ENCODE measurements around the gene ASIC4. TPM values are rescaled to one million over a fixed set of nuclear protein-coding genes. Genes with fewer than 3 reads are reported as not detected.

The ASIC4 gene
- total RNA-seq, 6 experiments from 2014 or later: 0.05 to 0.19 (median 0.07) TPM; not detected in 3

DNA sequence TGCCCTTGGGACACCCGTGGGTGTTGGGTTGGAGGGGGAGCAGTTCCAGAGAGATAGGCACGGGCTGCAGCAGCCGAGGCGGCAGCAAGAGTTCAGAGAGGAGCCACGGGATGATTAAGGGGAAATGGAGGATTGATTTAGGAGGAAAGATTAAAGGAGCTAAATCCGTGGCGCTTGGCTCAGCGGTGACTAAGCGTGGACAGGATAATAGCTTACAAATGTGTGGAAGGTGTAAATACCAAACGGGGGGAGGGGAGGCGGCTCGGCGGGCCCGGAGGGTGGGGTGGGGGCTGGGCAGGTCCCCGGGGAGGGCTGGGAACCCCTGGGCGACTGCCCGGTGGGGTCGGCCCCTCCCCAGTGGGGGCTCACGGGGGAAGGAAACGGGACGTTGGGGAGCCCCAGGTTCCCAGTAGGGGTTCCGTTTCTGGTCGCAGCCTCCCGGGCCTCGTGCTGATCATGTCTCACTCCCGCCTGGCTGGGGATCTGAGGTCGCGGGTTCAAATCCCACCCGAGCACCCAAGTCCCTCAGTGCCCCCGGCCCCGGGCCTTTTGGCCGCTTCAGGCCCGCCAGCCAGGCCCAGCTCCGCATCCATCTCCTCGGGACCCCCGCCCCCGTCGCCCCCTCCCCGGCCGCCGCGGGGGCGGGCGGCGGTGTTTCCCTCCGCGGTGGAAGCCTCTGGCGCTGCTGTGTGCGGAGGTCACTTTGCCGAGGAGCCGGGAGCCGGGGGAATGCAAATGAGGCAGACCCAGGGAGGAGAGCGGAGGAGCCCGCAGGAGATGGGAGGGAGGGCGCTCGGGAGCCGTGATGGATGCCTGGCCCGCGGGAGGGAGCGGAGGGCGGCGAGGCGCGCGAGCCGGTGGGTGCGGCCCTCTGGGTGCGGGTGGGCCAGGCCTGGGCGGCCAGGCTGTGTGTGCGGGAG is 8.1 kb downstream of the ASIC4 start:
- Mint-ChIP-seq H3K27me3 (ENCODE audit: insufficient read depth) (peaks cover 11% of the 10 kb centered on the region; the same call in 1 of the 2 replicates), H3K4me3 (peak overlapping the region; percentile 79), H3K9me3 (no peaks in the 10 kb centered on the region), H3K4me1 (ENCODE audit: low read depth) (peaks cover 37% of the 10 kb centered on the region), H3K27ac (peak overlapping the region; percentile 91), H3K36me3 (ENCODE audit: low read depth) (no peaks in the 10 kb centered on the region)
- TF ChIP-seq CTCF (IDR thresholded peaks at IDR 0.05): no peak
- peak; percentile 84 for DNase-seq

DNA sequence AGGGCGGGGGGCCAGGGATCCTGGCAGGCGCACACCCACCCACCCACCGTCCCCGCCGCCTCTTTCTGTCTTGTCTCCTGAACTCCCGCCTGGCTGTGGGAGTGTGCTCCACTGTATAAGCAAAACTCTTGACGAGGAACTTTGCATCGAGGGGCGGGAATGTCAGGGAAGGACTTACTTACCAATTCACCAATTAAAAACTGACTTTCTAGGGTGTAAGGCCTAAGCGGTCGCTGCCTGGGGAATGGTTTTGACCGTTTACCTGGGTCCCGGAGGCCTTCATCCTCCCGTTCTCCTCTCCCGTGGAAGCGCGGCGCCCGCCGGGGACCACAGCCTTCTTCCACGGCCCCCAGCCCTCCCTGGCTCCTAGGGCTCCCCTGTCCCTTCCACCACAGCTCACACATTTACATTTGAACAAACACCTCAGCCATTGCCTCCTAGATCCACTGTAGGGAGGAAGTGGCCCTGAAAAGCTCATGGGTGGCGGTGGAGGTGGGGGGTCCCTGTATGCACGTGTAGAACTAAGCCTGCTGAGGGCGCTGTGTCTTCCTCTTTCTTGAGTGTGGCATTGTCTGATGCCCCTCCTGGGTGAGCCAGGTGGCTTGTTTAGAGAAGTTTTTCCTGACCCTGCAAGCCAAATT is 8.9 kb downstream of the ASIC4 start:
- Mint-ChIP-seq H3K27ac (peak overlapping the region; percentile 24; the same call in 1 of the 2 replicates), H3K4me3 (no peak overlapping the region), H3K4me1 (ENCODE audit: low read depth) (peaks cover 31% of the 10 kb centered on the region), H3K27me3 (ENCODE audit: insufficient read depth) (peaks cover 13% of the 10 kb centered on the region; the same call in 1 of the 2 replicates), H3K36me3 (ENCODE audit: low read depth) (no peaks in the 10 kb centered on the region), H3K9me3 (no peaks in the 10 kb centered on the region)
- DNase-seq: no peak
- peak; percentile 45 for TF ChIP-seq CTCF (IDR thresholded peaks at IDR 0.05)

DNA sequence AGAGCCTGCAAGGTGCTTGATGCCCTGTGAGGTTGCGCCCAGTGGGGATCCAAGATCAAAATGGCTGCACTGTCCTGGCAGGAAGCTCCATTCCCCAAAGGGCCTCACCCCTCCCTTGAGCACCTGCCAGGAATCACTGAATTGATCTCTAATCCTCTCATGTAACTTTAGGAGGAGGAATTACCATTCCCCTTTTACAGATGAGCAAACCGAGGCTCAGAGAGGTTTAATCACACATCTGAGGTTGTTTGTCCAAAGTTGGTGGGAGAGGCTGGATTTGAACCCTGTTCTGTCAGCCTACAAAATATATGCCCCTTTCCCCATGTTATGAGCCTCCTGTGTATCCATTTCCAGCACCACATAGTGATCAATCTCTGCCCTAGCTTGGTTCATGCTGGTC is 10.5 kb downstream of the ASIC4 start:
- no peaks in the 10 kb centered on the region for H3K36me3 Mint-ChIP-seq (ENCODE audit: low read depth)
- H3K27ac Mint-ChIP-seq: no peak overlapping the region
- H3K27me3 Mint-ChIP-seq (ENCODE audit: insufficient read depth): peaks cover 19% of the 10 kb centered on the region
- no peak overlapping the region for H3K4me3 Mint-ChIP-seq
- H3K4me1 Mint-ChIP-seq (ENCODE audit: low read depth): peaks cover 24% of the 10 kb centered on the region
- DNase-seq: no peak
- H3K9me3 Mint-ChIP-seq: no peaks in the 10 kb centered on the region
- no peak for TF ChIP-seq CTCF (IDR thresholded peaks at IDR 0.05)

DNA sequence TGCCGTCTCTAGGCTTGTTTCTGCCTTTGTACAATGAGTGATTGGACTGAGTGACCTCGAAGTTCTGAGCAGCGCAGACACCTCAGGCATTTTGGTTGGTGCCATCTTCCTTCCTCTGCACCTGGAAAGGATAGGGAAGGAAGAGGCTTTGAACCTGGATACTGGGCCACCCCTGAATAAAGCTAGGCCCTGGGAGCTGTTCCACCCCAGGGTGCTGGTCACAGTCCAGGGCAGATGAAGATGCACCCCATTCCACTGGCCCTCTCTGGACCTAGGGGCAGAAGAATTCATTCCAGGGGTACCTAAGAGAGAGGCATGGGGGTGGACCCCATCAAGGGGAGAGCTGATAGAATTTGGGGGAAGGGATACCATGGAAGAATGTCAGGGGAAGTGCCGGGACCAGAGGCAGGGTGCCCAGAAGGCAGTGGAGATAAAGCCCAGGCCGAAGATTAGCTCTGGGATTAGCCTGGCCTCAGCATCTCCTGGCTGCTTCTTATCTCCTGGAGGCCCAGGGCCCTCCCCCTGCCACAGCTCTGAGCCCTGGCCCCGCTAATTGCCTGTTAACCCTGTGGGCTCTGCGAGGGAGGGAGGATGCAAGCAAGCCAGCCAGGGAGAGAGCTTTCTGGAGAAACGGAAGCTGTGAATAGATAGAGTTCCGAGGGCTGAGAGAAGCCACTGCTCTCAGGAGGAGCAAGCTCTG is 11.4 kb downstream of the ASIC4 start:
- peaks cover 20% of the 10 kb centered on the region for H3K4me1 Mint-ChIP-seq (ENCODE audit: low read depth)
- peaks cover 21% of the 10 kb centered on the region for H3K27me3 Mint-ChIP-seq (ENCODE audit: insufficient read depth)
- no peaks in the 10 kb centered on the region for H3K36me3 Mint-ChIP-seq (ENCODE audit: low read depth)
- TF ChIP-seq CTCF (IDR thresholded peaks at IDR 0.05): no peak
- H3K4me3 Mint-ChIP-seq: no peak overlapping the region
- no peaks in the 10 kb centered on the region for H3K9me3 Mint-ChIP-seq
- no peak for DNase-seq
- no peak overlapping the region for H3K27ac Mint-ChIP-seq

DNA sequence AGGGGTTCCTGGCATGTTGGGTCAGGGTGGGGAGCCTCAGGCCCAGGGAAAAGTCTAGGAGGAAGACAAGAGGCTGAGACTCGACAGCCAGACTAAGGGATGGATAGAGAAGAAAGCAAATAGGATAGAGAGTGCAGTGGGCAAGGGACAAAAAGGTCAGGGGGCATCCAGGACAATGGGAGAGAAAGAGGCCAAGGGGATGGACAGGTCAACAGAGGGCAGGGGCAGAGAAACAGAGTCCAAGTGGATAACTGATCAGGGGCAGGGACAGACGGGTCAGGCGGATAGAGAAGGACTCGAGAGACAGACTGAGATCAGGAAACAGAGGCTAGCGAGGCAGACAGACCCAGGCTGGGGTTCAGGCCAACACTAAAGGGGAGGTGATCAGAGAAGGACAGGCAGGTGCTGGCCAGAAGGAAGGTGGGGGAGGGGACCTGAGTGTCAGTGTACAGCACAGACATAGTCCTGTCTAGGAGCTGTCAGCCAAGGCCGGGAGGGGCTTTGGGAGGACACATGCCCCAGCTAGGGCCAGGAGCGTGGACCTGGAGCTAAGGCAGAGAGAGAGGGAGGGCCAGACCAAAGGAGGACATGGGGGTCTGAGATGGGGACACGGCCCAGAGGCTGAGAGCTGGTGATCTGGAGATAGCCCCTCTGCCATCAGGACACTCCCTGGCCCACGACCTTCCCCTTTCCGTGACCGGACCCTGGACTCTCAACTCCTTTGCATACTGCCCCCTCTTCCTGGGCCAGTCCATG is 12.2 kb downstream of the ASIC4 start:
- no peak overlapping the region for H3K27ac Mint-ChIP-seq
- H3K9me3 Mint-ChIP-seq: no peaks in the 10 kb centered on the region
- no peak overlapping the region for H3K4me3 Mint-ChIP-seq
- H3K36me3 Mint-ChIP-seq (ENCODE audit: low read depth): no peaks in the 10 kb centered on the region
- no peak for DNase-seq
- no peak for TF ChIP-seq CTCF (IDR thresholded peaks at IDR 0.05)
- peaks cover 23% of the 10 kb centered on the region for H3K27me3 Mint-ChIP-seq (ENCODE audit: insufficient read depth)
- peaks cover 11% of the 10 kb centered on the region for H3K4me1 Mint-ChIP-seq (ENCODE audit: low read depth)

Measured in HFFc6 (cell line).